ENCODE results near the gene UGT2B15.
"Not testable (repeated sequence)": the region's sequence is repeated elsewhere in the genome, so short reads cannot be mapped to it uniquely, and the experiment has no call there.

DNA sequence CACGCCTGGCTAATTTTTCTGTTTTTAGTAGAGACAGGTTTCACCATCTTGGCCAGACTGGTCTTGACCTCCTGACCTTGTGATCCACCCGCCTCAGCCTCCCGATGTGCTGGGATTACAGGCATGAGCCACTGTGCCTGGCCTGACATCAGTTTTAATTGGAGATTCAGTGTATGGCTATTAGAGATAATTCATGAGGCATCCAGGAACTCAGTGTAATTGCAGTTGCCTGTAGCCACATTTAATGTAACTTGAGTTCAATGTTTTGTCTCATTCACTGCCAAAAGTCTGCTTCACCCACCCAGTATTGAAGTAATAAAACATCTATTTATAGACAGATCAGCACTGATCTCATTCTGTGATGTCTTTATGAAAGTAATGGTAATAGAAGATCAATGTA is 5.7 kb downstream of the UGT2B15 start:
- TF ChIP-seq, protein P1, sequence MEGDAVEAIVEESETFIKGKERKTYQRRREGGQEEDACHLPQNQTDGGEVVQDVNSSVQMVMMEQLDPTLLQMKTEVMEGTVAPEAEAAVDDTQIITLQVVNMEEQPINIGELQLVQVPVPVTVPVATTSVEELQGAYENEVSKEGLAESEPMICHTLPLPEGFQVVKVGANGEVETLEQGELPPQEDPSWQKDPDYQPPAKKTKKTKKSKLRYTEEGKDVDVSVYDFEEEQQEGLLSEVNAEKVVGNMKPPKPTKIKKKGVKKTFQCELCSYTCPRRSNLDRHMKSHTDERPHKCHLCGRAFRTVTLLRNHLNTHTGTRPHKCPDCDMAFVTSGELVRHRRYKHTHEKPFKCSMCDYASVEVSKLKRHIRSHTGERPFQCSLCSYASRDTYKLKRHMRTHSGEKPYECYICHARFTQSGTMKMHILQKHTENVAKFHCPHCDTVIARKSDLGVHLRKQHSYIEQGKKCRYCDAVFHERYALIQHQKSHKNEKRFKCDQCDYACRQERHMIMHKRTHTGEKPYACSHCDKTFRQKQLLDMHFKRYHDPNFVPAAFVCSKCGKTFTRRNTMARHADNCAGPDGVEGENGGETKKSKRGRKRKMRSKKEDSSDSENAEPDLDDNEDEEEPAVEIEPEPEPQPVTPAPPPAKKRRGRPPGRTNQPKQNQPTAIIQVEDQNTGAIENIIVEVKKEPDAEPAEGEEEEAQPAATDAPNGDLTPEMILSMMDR (conservative IDR thresholded peaks at IDR 0.05; ENCODE audit: low read depth, low read length): not testable (repeated sequence)
- TF ChIP-seq EZH2 (IDR thresholded peaks at IDR 0.05; ENCODE audit: borderline replicate concordance, low read depth, low read length, poor library complexity, severe bottlenecking): not testable (repeated sequence)
